ENCODE data around the gene IWS1.

DNA sequence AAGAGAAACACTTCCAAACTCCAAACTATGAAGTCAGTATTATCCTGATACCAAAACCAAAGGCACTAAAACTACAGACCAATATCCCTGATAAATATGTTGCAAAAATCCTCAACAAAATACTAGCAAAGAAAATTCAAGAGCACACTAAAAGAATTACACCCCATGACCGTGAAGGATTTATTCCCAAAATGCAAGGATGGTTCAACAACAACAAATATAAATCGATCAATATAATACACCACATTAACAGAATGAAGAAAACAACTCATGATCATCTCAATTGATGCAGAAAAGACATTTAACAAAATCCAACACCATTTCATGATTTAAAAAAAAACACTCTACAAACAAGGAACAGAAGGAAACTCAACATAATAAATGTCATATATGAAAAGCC lies 50.5 kb downstream of the IWS1 start:
- TF ChIP-seq MEF2A (IDR thresholded peaks at IDR 0.05; ENCODE audit: insufficient read depth, low read depth, low read length) (no peak), POLR2AphosphoS5 (IDR thresholded peaks at IDR 0.05; ENCODE audit: low read length) (no peak), JUND (IDR thresholded peaks at IDR 0.05; ENCODE audit: low read depth, low read length) (no peak)
- TF ChIP-seq, protein P1, sequence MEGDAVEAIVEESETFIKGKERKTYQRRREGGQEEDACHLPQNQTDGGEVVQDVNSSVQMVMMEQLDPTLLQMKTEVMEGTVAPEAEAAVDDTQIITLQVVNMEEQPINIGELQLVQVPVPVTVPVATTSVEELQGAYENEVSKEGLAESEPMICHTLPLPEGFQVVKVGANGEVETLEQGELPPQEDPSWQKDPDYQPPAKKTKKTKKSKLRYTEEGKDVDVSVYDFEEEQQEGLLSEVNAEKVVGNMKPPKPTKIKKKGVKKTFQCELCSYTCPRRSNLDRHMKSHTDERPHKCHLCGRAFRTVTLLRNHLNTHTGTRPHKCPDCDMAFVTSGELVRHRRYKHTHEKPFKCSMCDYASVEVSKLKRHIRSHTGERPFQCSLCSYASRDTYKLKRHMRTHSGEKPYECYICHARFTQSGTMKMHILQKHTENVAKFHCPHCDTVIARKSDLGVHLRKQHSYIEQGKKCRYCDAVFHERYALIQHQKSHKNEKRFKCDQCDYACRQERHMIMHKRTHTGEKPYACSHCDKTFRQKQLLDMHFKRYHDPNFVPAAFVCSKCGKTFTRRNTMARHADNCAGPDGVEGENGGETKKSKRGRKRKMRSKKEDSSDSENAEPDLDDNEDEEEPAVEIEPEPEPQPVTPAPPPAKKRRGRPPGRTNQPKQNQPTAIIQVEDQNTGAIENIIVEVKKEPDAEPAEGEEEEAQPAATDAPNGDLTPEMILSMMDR (IDR thresholded peaks at IDR 0.05 in 2 of 3, conservative IDR thresholded peaks at IDR 0.05 in 1 of 3; ENCODE audit: control insufficient read depth in 2 of 3, extremely low read depth in 1 of 3, insufficient read depth in 1 of 3, low read depth in 3 of 3, low read length in 3 of 3): no peak

All from GM12878 (cell line).